Activated CD4-positive, alpha-beta T cell treated with anti-CD3 and anti-CD28 coated beads, Interleukin-2, amount 50 U/mL, for 24 hours (primary cell): ENCODE data around the gene TLE4.

Experiments used
- DNase-seq, 2 donors: peaks; one replicate each; pipeline ENCODE4 v3.0.0-alpha.2; 2020; ENCODE audit warnings: low read depth in 1 of 2, low spot score in 1 of 2

Gene TLE4

GRCh38 chr9:79570448-79571308, 1.1 kb upstream of the TLE4 start:
- peak in 1 of 2 donors; percentile 16 for DNase-seq

GRCh38 chr9:79572032-79572607, 355 bp downstream of the TLE4 start:
- DNase-seq = no peak

GRCh38 chr9:79572608-79573411, 1.0 kb downstream of the TLE4 start:
- DNase-seq = peak in 1 of 2 donors; percentile 21

GRCh38 chr9:79573412-79573923, 1.7 kb downstream of the TLE4 start:
- DNase-seq = peak in 1 of 2 donors; percentile 20

- no peak for DNase-seq
Observed at GRCh38 chr9:79574136-79574535, 2.4 kb downstream of the TLE4 start.

- DNase-seq = no peak
Observed at GRCh38 chr9:79574781-79575180, 3.0 kb downstream of the TLE4 start.

GRCh38 chr9:79575547-79575946, 3.8 kb downstream of the TLE4 start:
- DNase-seq = no peak

- no peak for DNase-seq
Observed at GRCh38 chr9:79577969-79578723, 6.4 kb downstream of the TLE4 start.

- no peak for DNase-seq
Observed at GRCh38 chr9:79578891-79579290, 7.1 kb downstream of the TLE4 start.

GRCh38 chr9:79579624-79580023, 7.9 kb downstream of the TLE4 start:
- DNase-seq = no peak

- DNase-seq = no peak
Observed at GRCh38 chr9:79580055-79580454, 8.3 kb downstream of the TLE4 start.

GRCh38 chr9:79581388-79581787, 9.6 kb downstream of the TLE4 start:
- no peak for DNase-seq

GRCh38 chr9:79581794-79582193, 10.0 kb downstream of the TLE4 start:
- no peak for DNase-seq

- DNase-seq = no peak
Observed at GRCh38 chr9:79583952-79584654, 12.3 kb downstream of the TLE4 start.

- DNase-seq = no peak
Observed at GRCh38 chr9:79584655-79584982, 12.9 kb downstream of the TLE4 start.

- DNase-seq = no peak
Observed at GRCh38 chr9:79588488-79589223, 16.9 kb downstream of the TLE4 start.

GRCh38 chr9:79591458-79591857, 19.7 kb downstream of the TLE4 start:
- DNase-seq = no peak

- no peak for DNase-seq
Observed at GRCh38 chr9:79592726-79593493, 21.1 kb downstream of the TLE4 start.
